Prostate gland (tissue), 2 donors: Measurements from ENCODE around the gene PACSIN1.

Experiments used
- POLR2A ChIP-seq: fragments of 450-650 bp; IDR thresholded peaks from one replicate; pipeline ENCODE4 v1.6.1; 2016; ENCODE audit warnings: antibody characterized with exemption, mild to moderate bottlenecking
- TF ChIP-seq, protein P1 (sequence below), 4 experiments: fragments of 200-600 bp in 2 of 4; fragments of 450-650 bp in 2 of 4; sonication (generic) in 2 of 4; IDR thresholded peaks; 1 replicate in 3 of 4; 2 replicates in 1 of 4; pipeline ENCODE4 v1.5.1; 2016 to 2019; ENCODE audit warnings: antibody characterized with exemption in 4 of 4, mild to moderate bottlenecking in 2 of 4, moderate library complexity in 2 of 4

DNA sequence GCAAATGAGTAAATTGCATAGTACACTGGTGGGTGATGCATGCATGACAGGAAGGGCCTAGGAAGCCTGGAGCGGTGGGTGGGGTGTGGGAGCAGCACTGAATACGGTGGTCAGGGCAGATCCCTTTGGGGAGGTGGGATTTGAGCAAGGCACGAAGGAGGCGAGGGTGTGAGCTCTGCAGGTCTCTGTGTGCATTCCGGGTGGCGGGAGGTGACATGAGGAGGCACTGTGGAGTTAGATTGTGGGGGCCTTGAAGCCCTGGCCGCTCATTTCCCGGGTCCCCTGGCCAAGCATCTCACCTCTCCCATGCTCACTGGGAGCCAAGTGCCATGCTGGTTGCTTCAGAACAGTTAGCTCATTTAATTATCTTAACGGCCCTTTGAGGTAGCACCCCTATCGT lies 96.5 kb downstream of the PACSIN1 start:
- TF ChIP-seq, protein P1, sequence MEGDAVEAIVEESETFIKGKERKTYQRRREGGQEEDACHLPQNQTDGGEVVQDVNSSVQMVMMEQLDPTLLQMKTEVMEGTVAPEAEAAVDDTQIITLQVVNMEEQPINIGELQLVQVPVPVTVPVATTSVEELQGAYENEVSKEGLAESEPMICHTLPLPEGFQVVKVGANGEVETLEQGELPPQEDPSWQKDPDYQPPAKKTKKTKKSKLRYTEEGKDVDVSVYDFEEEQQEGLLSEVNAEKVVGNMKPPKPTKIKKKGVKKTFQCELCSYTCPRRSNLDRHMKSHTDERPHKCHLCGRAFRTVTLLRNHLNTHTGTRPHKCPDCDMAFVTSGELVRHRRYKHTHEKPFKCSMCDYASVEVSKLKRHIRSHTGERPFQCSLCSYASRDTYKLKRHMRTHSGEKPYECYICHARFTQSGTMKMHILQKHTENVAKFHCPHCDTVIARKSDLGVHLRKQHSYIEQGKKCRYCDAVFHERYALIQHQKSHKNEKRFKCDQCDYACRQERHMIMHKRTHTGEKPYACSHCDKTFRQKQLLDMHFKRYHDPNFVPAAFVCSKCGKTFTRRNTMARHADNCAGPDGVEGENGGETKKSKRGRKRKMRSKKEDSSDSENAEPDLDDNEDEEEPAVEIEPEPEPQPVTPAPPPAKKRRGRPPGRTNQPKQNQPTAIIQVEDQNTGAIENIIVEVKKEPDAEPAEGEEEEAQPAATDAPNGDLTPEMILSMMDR (IDR thresholded peaks at IDR 0.05), result no peak
- no peak for TF ChIP-seq POLR2A
